Measurements from ENCODE around the gene SNX33.
"Not testable (repeated sequence)": the region's sequence is repeated elsewhere in the genome, so short reads cannot be mapped to it uniquely, and the experiment has no call there.

The SNX33 gene, protein sequence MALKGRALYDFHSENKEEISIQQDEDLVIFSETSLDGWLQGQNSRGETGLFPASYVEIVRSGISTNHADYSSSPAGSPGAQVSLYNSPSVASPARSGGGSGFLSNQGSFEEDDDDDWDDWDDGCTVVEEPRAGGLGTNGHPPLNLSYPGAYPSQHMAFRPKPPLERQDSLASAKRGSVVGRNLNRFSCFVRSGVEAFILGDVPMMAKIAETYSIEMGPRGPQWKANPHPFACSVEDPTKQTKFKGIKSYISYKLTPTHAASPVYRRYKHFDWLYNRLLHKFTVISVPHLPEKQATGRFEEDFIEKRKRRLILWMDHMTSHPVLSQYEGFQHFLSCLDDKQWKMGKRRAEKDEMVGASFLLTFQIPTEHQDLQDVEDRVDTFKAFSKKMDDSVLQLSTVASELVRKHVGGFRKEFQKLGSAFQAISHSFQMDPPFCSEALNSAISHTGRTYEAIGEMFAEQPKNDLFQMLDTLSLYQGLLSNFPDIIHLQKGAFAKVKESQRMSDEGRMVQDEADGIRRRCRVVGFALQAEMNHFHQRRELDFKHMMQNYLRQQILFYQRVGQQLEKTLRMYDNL

DNA sequence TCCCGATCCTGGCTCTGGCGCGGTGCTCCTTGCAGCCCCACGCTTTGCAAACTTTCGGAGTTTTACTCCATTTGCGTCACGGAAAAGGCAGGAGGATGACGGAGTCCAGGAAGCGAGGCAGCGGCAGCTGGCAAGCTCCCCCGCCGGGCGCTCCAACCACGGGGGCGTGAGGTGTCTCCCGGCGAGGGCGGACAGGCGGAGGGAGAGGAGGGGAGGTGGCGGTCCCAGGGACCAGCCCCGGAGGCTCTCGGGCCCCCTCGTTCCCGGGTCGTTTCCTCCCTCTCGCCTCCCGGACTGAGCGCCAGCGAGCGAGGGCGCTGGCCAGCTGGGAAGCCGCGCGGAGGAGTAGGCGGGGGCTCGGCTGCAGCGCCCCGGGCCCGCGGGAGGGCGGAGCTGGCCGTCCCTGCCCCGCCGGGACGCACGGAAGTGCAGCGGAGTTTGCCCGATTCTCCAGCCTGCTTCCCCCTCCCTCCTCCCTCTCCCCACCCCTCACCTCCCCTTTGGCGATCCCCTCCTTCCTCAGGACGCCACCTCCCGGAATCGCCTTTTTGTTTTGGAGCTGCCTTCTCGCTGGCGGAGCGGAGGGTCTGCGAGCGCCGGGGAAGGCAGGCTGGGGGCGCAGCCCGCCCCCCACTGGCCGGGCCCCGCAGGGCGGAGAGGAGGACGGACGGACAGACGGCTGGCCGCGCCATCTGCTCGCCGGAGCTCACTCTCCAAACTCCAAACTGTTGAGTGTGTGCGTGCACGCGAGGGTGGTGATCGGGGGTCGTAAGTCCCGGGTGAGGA lies at the start of gene SNX33:
Gene SNX33, plus strand, starts transcription at position 543 of the 786 bp plus-strand sequence. CDS start 1,191 bp downstream, outside the sequence.
- no peak for DNase-seq

DNA sequence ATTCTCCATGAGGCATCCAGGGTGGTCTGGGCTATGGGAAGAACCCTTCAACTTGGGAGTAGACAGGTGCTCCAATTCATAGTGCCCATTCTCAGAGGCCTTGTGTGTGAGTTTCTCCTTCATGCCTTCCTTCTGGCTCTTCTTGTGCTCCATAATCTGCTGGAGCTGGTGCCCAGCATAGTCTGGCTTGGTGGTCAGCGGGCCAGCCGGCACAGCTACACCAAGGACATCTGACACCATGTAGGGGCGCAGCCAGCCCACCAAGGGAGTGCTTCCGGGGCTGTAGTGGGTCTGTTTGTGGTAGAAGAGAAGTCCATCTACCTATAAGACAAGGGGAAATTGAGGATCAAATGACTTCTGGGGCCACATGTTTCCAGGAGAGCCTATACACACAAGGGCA lies 49.4 kb upstream of the SNX33 start:
- DNase-seq, result no peak

DNA sequence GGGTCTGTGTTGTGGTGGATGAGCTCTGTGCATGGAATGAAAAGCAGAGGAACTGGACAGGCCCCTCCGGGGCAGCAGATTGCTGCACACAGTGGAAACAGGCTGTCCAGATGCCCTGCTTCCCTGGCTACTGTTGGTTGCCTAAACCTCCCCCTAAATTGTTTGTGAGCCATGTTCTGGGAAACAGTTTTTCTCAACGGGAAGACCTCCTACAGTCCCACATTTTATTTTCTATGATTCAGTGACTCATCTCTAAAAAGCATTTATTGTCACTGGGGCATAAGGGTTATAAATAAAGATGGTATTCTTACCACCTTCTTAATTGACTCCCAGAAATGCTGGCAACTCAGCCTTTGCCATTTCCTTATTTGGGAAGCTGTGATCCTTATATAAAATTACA lies 48.3 kb upstream of the SNX33 start:
- DNase-seq, result no peak

DNA sequence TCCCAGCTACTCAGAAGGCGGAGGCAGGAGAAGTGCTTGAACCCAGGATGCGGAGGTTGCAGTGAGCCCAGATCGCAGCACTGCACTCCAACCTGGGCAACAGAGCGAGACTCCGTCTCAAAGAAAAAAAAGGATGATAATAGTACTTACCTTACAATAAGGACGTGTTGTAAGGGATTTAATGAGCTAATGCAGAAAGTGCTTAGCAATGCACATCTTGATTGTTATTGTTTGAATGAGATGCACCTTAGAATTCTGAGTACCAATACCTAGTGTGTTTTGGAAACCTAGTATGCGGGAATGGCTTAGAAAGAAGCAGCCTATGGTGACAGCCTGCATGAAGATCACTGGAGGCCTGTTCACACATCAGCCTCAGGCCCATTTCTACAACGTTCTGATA lies 41.7 kb upstream of the SNX33 start:
- DNase-seq, result no peak

DNA sequence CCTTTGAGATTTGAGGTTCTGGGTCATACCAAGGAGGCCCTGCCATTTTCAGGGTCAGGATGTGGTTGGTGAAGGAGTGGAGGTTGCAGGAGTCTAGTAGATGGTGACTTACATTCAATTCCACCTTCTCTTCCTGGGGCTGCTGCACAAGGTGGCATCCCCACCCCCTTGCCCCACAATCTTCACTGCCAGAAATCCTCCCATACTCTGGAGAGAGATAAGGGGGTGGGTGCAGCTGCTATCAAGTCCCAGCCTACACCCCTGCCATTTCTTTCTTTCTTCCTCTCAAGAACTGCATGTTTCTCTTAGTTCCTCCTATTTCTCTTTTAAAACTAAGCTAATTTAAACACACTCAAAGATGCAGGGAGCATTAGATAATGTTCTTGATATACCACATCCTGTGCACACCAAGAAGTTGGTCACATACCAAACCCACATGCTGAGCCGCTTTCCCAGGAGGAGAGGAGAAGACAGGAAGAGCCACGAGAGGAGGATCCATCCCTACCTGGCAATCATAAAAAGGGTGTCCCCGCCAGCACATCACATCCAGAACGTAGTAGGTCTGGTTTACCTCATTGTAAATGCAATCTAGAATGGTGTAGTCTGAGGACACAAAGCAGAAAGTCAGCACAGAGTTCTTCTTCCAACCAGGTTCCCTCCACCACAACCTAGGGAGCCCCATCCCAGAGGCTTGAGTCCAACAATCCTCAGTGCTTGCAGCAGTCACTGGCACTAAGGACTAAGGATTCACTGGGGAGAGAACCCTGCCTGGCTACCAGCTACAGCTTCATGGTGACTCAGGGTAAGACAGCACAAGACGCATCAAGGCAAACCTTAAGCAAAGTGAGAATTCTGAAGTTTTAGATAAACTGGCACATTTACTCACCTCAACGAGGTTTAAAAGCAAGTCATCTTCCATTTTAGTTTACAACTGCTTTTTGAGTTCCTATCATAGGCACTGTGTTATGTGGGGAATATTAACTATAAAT lies 40.7 kb upstream of the SNX33 start:
- no peak for DNase-seq

DNA sequence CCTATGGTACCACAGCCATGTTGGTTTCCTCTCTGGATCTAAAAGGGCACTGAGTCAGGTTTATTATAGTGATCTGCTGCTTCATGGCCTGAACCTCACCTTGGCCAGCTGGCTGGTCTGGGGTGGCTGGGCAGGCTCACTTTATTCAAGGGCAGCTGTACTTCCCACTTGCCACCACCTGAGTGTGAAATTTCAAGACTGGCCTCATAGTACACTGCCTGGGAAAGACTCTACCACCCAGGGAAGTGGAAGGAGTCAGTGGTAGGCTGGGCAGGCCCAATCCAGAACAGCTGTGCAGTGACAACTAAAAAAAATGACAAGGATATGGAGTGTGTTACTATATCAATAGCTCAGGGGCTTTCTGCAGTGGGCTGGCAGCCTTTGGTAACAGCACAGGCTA lies 30.9 kb upstream of the SNX33 start:
- no peak for DNase-seq

DNA sequence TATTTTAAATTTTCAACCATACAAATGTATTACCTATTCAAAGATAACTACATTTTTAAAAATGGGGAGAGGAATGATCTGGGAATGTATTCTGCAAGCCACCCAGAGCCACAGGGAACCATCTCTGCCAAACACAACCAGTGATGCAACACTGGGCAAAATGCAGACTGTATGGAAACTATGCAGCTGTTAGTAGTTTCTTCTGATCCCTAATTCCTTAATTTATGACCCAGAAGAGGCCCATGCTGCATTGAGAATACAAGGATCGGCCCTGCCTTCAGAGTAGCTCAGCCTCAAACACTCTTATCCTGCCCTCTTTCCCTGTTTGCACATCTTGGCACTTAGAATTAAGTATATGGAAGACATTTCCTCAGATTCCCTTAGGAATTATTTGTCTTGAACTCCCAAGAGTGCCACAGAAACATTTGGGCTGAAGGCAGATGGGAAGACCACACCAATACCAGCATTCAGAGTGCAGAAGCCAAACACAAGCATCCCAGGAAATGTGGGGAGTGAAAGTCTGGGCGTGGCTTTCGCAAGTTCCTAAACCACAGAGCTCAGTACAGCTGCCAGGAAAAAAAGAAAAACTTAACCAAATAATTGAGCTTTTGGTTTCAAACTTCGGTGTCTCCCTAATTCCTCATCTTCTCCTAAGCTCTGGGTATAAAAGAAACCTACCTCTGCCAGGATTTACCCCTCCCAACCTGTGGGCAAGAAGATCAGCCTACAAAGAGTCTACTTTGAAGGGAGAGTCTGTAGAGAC lies 27.5 kb upstream of the SNX33 start:
- no peak for DNase-seq

DNA sequence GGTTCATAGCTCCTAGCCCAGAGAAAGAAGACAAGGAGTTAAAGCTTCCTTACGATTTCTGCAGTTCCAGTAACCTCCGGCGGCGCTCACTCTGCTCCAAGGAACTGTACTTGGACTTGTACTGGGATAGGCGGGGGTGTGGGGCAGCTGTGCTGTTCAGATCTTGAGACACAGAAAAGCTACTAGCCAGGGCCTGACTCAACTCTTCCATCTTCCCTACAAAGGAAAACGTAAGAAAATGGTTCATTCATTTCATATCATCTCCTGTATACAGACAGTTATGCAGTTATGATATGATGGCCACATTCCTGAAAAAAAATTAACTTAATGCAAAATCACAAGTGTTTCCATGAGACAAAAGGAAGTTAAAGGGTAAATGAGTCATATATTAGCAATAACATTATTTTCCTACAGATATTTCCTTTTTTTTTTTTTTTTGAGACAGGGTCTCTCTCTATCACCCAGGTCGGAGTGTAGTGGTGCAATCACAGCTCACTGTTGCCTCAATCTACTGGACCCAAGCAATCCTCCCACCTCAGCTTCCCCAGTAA lies 26.8 kb upstream of the SNX33 start:
- no peak for DNase-seq

DNA sequence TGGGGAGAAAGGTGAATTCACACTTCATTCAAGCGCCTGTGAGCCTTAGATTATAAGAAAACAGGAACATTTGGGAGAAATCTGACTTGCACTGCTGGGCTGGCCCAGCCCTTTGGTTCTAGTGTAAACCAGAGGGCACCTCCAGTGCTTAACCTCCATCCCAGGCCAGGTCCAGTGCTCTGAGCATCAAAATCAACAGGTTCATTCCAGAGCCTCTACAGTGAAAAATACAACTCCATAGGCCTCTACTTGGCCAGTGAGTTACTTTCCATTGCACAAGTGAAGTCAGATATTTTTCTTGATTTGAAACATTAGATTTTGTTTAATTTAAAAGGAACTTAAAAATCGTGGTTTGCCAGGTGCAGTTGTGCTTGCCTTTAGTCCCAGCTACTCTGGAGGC lies 25.2 kb upstream of the SNX33 start:
- no peak for DNase-seq

DNA sequence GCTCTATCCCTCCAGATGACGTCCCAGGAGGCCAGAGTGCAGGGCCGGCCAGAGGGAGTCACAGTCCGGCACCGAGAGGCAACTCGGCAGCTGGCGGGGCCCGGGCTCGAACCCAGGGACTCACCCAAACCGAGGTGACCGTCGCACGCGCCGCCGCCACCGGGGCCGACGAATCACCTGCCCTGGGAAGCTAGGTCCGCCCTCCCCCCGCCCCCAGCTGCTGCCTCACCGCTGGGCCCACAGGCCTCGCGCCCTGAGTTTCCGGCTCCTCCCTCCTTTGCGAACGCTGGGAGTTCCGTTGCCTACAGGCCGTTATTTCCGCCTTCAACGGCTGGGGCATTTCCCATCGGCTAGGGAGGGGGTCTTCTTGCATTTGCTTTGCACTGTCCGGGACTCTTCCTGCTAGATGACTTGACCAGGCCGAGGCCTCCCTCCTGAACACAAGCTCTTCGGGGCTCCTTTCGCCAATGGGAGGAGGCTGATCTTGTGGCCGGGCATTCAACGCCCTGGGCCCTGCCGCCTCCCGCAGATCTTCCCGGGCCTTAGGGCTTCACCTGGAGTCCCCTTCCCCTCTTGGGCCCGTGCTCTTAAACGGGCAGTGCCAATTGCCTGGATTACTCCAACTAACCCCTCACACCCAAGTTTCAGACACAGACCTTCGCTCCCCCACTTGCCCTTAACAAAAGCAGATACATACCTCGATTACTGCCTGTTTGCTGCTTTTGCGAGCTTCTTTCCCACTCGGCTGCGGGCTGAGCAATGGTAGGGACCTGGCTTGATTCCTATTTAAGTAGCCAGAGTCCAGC lies 22.0 kb upstream of the SNX33 start, which contains the start of gene SNUPN:
Gene SNUPN, minus strand, starts transcription at position 184 of the 806 bp plus-strand sequence. CDS start 4,674 bp downstream, outside the sequence.
- DNase-seq, result peak; percentile 79

DNA sequence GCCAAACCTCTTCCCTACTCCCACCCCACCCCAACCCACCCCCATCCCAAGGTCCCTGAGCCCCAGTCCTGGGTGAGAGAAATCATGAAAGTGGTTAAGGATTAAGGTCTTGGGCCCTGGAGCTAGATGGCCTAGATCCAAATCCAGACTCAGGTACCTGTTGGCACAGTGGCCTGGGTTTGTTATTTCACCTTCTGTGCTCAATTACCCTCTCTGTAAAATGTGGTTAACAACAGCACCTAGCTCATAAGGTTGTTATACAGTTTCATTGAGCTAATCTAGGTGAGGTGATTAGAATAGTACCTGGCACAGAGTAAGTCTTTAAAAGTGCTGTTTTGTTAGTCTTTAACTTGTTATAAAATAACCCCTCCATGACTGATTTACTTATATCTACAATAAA lies 15.8 kb upstream of the SNX33 start:
- DNase-seq, result no peak

DNA sequence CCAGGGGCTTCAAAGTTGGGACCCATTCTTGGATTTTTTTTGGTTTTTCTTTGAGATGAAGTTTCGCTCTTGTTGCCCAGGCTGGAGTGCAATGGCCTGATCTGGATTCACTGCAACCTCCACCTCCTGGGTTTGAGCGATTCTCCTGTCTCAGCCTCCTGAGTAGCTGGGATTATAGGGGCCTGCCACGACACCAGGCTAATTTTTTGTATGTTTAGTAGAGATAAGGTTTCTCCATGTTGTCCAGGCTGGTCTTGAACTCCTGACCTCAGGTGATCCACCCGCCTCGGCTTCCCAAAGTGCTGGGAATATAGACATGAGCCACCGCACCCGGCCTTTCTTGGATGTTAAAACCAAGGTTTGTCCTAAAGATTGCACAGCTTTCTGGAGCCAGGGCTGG lies 13.8 kb upstream of the SNX33 start:
- not testable (repeated sequence) for DNase-seq

DNA sequence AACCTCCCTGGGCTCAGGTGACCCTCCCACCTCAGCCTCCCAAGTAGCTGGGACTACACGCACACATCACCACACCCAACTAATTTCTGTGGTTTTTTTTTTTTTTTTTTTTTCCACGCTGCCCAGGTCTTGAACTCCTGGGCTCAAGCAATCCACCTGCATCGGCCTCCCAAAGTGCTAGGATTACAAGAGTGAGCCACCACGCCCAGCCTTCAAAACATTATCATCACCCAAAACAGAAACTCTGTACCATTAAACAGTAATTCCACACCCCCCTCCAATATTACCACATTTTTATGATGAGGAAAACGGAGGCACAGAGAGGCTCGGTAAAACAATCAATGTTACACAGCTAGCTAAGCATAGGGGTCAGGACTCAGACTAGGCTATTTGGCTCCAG lies 11.7 kb upstream of the SNX33 start:
- DNase-seq, result no peak

DNA sequence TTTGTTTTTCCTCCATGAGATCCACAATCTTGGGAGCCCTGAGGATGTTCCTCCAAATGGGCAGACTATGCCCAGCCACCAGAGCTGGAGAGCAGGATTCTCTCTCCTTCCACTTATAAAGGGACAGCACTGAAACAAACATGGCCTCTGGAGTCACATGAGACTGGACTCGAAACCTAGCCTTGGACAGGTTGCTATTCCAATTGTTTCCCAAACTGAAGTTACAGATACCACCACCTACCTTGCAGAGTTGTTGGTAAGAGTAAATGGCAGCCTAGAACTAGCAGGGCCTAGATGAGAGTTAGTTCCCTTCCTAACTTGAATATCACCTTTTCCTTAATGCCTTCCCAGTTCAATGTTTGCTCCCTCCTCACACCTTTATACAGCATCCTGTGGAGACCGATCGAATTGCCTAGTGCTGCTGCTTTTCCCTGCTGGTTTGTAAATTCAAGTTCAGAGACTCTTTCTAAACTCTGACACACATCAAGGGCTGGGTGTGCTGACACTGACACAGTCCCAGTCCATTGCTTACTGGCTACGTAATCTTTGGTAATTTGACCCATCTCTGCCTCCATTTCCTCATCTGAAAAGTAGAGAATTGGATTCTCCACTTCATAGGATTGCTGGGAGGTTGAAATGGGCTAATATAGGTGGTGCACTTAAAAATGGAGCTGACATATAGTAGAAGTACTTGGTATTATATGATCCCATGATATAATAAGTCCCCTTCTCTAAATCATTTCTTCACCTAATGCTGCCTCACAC lies 10.3 kb upstream of the SNX33 start:
- DNase-seq, result no peak

DNA sequence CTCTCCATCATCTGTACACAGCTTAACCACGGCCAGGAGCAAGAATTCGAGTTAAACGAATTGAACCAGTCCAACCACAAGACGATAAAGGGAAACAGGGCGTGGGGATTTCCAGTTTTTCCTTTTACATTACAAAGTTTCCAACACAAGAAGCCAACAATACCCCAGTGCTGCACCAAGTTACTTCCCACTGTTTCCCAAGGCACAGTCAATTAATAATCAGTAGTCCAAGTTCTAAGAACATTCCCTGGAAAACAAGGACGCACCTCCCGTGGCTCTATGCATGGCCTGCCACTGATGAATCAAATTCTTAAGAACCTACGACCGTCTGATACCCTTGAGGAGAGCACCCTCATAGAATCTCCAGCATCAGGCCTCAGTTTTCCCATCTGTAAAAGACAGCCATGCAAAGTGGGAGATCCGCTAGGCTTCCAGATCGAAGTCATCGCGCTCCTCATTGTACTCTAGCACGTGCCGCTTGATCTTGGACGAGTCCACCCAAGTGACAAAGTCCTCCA lies 8.5 kb upstream of the SNX33 start:
- DNase-seq, result no peak

DNA sequence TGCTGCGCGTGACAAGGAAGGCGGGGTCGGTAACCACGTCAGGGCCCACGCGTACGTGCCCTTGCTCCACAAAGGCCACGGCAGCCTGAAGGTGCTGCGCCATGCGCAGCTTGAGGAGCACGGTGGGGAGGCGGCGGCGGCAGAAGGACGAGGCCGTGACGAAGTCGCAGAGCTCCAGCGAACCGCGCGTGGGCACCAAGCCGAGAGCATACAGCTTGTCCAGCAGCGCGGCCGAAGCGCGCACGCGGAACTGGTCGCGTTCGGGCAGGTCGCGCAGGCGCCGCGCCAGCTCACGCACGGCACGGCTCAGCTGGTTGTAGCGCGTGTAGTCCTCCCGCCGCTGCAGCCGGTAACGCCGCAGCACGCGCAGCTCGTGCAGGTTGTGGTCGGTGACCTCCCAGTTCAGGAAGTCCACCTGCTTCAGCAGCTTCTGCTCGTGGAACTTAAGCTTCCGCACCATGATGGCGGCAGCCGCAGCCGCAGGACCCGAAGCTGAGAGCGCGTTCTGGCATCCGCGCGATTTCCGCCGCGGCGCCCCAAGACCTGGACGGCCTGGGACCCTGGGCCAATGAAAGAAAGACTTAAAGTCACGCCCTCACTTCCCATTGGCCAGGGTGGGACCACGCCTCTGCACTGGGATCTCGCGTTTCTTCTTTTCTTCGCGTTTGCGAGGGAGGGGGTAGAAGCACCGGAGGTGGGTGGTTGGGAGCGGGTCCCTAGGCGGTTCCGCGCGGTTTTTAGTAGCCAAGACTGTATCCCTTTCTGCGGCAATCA lies 7.8 kb upstream of the SNX33 start, which contains the start of gene IMP3:
Gene IMP3, minus strand, starts transcription at position 516 of the 774 bp plus-strand sequence. Its CDS starts 56 bp downstream, at position 460.
- peak; percentile 75 for DNase-seq

DNA sequence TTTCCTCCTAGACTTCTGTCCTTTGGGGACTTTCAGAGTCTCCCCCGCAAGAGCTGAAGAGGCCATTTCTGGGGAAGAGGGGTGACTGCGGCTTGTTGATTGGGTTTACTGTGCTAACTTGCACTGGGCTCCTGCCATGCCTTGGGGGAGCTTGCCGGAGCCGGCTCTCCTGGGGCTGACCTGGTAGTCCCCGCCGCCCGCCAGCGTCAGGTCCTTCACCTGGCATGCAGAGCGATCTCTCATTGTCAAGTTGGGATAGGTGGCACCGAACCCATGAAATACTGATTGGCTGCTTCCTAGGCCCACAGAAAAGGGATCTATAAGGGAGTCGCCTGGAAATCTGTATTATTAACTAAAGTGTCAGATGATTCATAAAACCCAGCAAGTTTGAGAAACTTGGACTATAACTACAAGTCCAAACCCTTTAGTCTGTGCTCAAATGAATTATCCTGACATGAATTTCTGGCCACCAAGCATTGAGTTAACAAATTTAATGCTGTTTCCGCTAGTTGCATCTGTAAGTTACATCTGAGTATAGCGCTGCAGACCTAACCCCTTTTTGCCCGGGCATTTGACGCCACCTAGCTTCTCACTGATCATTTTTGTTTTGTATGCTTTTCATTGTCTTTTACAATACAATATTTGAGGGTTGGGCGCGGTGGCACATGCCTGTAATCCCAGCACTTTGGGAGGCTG lies 7.1 kb upstream of the SNX33 start:
- DNase-seq, result no peak

DNA sequence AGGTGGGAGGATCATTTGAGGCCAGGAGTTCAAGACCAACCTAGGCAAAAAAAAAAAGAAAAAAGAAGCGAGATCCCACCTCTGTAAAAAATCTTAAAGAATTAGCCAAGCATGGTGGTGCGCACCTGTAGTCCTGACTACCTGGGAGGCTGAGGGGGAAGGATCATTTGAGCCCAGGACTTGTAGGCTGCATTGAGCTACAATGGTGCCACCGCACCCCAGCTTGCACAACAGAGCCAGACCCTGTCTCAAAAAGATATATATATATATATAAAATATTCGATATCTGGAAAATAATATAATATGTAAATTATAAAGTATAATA lies 6.6 kb upstream of the SNX33 start:
- DNase-seq, result no peak

Data from SIG-M5 (cell line).